GM12865 (cell line): Measurements from ENCODE around the gene TP53TG3C.
"Not testable (repeated sequence)": the region's sequence is repeated elsewhere in the genome, so short reads cannot be mapped to it uniquely, and the experiment has no call there.

Source experiments
- DNase-seq: peaks from one replicate; pipeline ENCODE4 v3.0.0; 2010; ENCODE audit warnings: low read depth
- H3K4me3 ChIP-seq: 2 replicates; pipeline ENCODE4 v1.5.1; 2011; ENCODE audit warnings: mild to moderate bottlenecking, low read depth, low read length, control low read depth

TP53TG3C gene, protein sequence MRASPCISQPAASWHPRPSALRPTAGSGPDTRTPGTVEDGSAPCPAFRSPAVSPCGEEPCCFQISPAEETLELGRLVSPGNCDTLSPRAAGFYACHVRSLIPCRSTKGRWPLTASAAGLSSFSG

DNA sequence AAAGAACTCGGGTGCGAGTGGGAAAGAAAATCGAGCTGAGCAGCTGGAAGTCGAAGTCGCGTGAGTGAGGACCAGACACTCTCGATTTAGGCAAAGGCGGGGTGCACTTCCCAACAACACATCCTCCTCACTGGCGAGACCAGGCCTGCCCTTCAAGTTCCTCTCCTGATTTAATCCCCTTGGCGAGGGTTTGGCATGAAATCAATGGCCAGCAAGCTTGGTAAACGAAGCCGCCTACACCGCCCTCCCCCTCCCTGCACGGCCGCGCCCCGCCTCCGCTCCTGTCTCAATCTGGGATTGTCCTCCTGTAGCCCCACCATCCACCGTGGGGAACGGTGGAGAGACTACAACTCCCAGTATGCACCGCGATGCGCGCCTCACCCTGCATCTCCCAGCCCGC, at the start of gene TP53TG3C:
Gene TP53TG3C, plus strand, starts transcription at position 301 of the 400 bp plus-strand sequence. Its CDS starts 68 bp downstream, at position 369.
- DNase-seq, H3K4me3 ChIP-seq: not testable (repeated sequence)
